A673 (cell line): ENCODE data around the gene COQ8A. TPM values are rescaled to one million over a fixed set of nuclear protein-coding genes. Genes with fewer than 3 reads are reported as not detected.
"Not testable (repeated sequence)": the region's sequence is repeated elsewhere in the genome, so short reads cannot be mapped to it uniquely, and the experiment has no call there.

Experiments used
- BruUV-seq: library from RNA; stranded (reverse); fragments of 400-500 nt; replicated peaks from 2 replicates; lab custom pipeline; 2021; lab: Mats Ljungman, UMichigan
- CTCF ChIA-PET: fragments of 300-600 bp; sonication (Branson Sonifier 250); formaldehyde crosslinking; loops from one replicate; lab custom pipeline; 2022; ENCODE audit warnings: antibody characterized with exemption; lab: Charles Lee
- POLR2A ChIA-PET: fragments of 300-600 bp; sonication (Branson Sonifier 250); formaldehyde crosslinking; loops from one replicate; lab custom pipeline; 2022; ENCODE audit warnings: antibody characterized with exemption; ENCODE audit not compliant: low non-redundant PET; lab: Charles Lee
- DNase-seq: peaks from one replicate; pipeline ENCODE4 v3.0.0-alpha.2; 2015; ENCODE audit warnings: low spot score
- H3K27ac ChIP-seq: fragments of 200-600 bp; sonication (generic); 2 replicates; pipeline ENCODE4 v1.5.1; 2016; ENCODE audit warnings: mixed run types, low read depth, mild to moderate bottlenecking, mixed read lengths, antibody characterized with exemption, low read length; ENCODE audit not compliant: poor library complexity, severe bottlenecking
- H3K27me3 ChIP-seq: fragments of 200-600 bp; sonication (generic); replicated peaks from 2 replicates; pipeline ENCODE4 v1.6.1; 2017; ENCODE audit warnings: mixed run types, low read depth, mild to moderate bottlenecking, mixed read lengths, antibody characterized with exemption, low read length; ENCODE audit not compliant: insufficient read depth, poor library complexity
- H3K36me3 ChIP-seq: fragments of 200-600 bp; sonication (generic); 2 replicates; pipeline ENCODE4 v1.6.1; 2016; ENCODE audit warnings: mixed run types, mild to moderate bottlenecking, mixed read lengths, antibody characterized with exemption, low read length; ENCODE audit not compliant: insufficient read depth, poor library complexity, severe bottlenecking
- H3K4me1 ChIP-seq: fragments of 200-600 bp; sonication (generic); 2 replicates; pipeline ENCODE4 v1.6.1; 2017; ENCODE audit warnings: mixed run types, mild to moderate bottlenecking, mixed read lengths, antibody characterized with exemption, low read length; ENCODE audit not compliant: insufficient read depth, poor library complexity, severe bottlenecking
- H3K4me3 ChIP-seq: fragments of 200-600 bp; sonication (generic); 2 replicates; pipeline ENCODE4 v1.5.1; 2016; ENCODE audit warnings: low read depth, mixed run types, mild to moderate bottlenecking, mixed read lengths, low read length; ENCODE audit not compliant: poor library complexity, severe bottlenecking
- H3K9me3 ChIP-seq: fragments of 200-600 bp; sonication (generic); 2 replicates; pipeline ENCODE4 v1.6.1; 2016; ENCODE audit warnings: mixed run types, low read depth, mild to moderate bottlenecking, mixed read lengths, antibody characterized with exemption, low read length; ENCODE audit not compliant: poor library complexity, severe bottlenecking
- CTCF ChIP-seq: fragments of 300-800, 200-600 bp; sonication (generic); conservative IDR thresholded peaks from 2 replicates; pipeline ENCODE4 v1.5.1; 2017; ENCODE audit warnings: low read depth, mild to moderate bottlenecking, antibody characterized with exemption, low read length, moderate library complexity, mixed read lengths
- EZH2 ChIP-seq: fragments of 200-600 bp; sonication (generic); IDR thresholded peaks from 2 replicates; pipeline ENCODE4 v1.6.1; 2017; ENCODE audit warnings: borderline replicate concordance, low read depth, mild to moderate bottlenecking, mixed read lengths, antibody characterized with exemption, low read length; ENCODE audit not compliant: poor library complexity, severe bottlenecking
- intact Hi-C: fragments of 100-400 bp; cut with micrococcal nuclease; formaldehyde crosslinking; loops from one replicate; pipeline ENCODE4 v1.10.0; 2022; ENCODE audit not compliant: unreplicated experiment
- total RNA-seq: library from RNA; stranded (reverse); gene quantifications from 2 replicates; pipeline ENCODE4 v1.2.3, GENCODE V29; 2021

COQ8A gene
- total RNA-seq, 1 experiment from 2014 or later: 7.7 TPM

- no peaks in the 10 kb centered on the region for H3K27me3 ChIP-seq
- intact Hi-C loops: no loop called here
- H3K4me1 ChIP-seq: no peaks in the 10 kb centered on the region
- CTCF ChIA-PET: no interaction called here
- no peaks in the 10 kb centered on the region for H3K36me3 ChIP-seq
- H3K4me3 ChIP-seq: no peak overlapping the region
- TF ChIP-seq EZH2 (no peak), CTCF (no peak)
- POLR2A ChIA-PET: no interaction called here
- no peak overlapping the region for H3K27ac ChIP-seq
- no peak for DNase-seq
- H3K9me3 ChIP-seq: no peaks in the 10 kb centered on the region
- no TSS peak for BruUV-seq
Measured at GRCh38 chr1:226919995-226920394, 20.1 kb upstream of the COQ8A start.

GRCh38 chr1:226920446-226920894, 19.6 kb upstream of the COQ8A start:
- POLR2A ChIA-PET: no interaction called here
- Histone ChIP-seq H3K27ac (no peak overlapping the region), H3K36me3 (no peaks in the 10 kb centered on the region), H3K4me1 (no peaks in the 10 kb centered on the region), H3K27me3 (no peaks in the 10 kb centered on the region), H3K9me3 (no peaks in the 10 kb centered on the region), H3K4me3 (no peak overlapping the region)
- no peak for DNase-seq
- BruUV-seq: no TSS peak
- CTCF ChIA-PET: no interaction called here
- intact Hi-C loops: no loop called here
- TF ChIP-seq CTCF (no peak), EZH2 (no peak)

GRCh38 chr1:226921504-226921903, 18.6 kb upstream of the COQ8A start:
- Histone ChIP-seq H3K4me1 (no peaks in the 10 kb centered on the region), H3K27ac (no peak overlapping the region), H3K9me3 (no peaks in the 10 kb centered on the region), H3K27me3 (no peaks in the 10 kb centered on the region), H3K4me3 (no peak overlapping the region), H3K36me3 (no peaks in the 10 kb centered on the region)
- BruUV-seq: no TSS peak
- TF ChIP-seq CTCF (no peak), EZH2 (no peak)
- POLR2A ChIA-PET: interaction anchor here (0.7 kb wide), 2 partner anchors 9 to 14 kb away, joined by 3 read pairs; no protein-coding TSS in a partner anchor
- intact Hi-C loops: no loop called here
- DNase-seq: no peak
- CTCF ChIA-PET: no interaction called here

GRCh38 chr1:226929260-226930111, 10.6 kb upstream of the COQ8A start:
- H3K4me3 ChIP-seq, H3K27ac ChIP-seq, DNase-seq, H3K9me3 ChIP-seq, H3K27me3 ChIP-seq, intact Hi-C loops, POLR2A ChIA-PET, BruUV-seq, CTCF ChIA-PET, H3K36me3 ChIP-seq, H3K4me1 ChIP-seq: not testable (repeated sequence)
